Measurements from ENCODE around the gene XPOT. TPM values are rescaled to one million over a fixed set of nuclear protein-coding genes. Genes with fewer than 3 reads are reported as not detected.

XPOT gene
- total and polyA plus RNA-seq, 2 of the 4 experiments (the other 2 are of a cell fraction): 40.9 to 80.8 TPM

DNA sequence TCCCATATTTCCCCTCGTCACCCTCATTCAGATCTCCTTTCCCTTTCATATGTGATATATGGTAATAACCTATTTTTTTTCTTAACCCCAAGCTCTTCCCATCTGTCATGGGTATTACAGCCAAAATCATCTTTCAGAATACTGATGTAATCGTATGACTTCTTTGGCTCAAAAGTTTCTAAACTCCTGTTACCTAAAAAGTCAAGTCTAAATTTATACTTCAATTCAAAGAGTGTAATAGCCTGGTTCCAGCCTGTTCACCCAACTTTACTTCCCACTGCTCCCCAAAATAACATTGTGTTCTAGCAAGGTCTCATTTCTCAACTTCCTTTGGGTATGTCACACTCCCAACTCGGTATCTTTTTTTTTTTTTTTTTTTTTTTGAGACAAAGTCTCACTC, 96.2 kb downstream of the XPOT start:
- Histone ChIP-seq H3K9me1 (ENCODE audit: insufficient read depth, low read length) (no peaks in the 10 kb centered on the region), H4K8ac (ENCODE audit: low read depth in 2 of 2, low read length in 2 of 2) (no peak overlapping the region), H2BK20ac (ENCODE audit: low read depth, low read length) (no peak overlapping the region), H2BK5ac (ENCODE audit: low read depth, low read length, poor library complexity, severe bottlenecking) (no peak overlapping the region), H2AFZ (replicated peaks; ENCODE audit: low read length, poor library complexity) (no peak overlapping the region), H4K91ac (ENCODE audit: insufficient read depth, low read depth, low read length) (no peak overlapping the region), H3K27ac (ENCODE audit: insufficient read depth, low read length) (no peak overlapping the region), H3K4me2 (ENCODE audit: low read depth, low read length) (no peak overlapping the region), H3K36me3 (ENCODE audit: control insufficient read depth, insufficient read depth, low read length) (peaks cover 18% of the 10 kb centered on the region), H2BK120ac (ENCODE audit: low read depth, low read length) (no peak overlapping the region), H3K4me1 (ENCODE audit: control insufficient read depth, insufficient read depth, low read length) (no peaks in the 10 kb centered on the region), H2BK15ac (ENCODE audit: low read depth, low read length) (no peak overlapping the region), H3K56ac (ENCODE audit: extremely low read depth, insufficient read depth, low read length) (no peak overlapping the region), H3K14ac (replicated peaks; ENCODE audit: low read depth, low read length) (no peak overlapping the region), H2AK5ac (ENCODE audit: low read depth, low read length) (no peak overlapping the region), H3K9ac (ENCODE audit: low read depth, low read length) (no peak overlapping the region), H3K79me1 (ENCODE audit: low read depth in 1 of 2, low read length in 2 of 2) (no peaks in the 10 kb centered on the region; a peak in 1 of 4 replicates), H3K4ac (ENCODE audit: low read depth, low read length) (no peak overlapping the region), H3K9me3 (ENCODE audit: control insufficient read depth, insufficient read depth, low read length) (no peaks in the 10 kb centered on the region), H2AK9ac (replicated peaks; ENCODE audit: low read depth, low read length, poor library complexity) (no peak overlapping the region), H3K18ac (ENCODE audit: low read depth, low read length) (no peak overlapping the region), H3K23ac (ENCODE audit: low read depth, low read length) (no peak overlapping the region), H3K27me3 (ENCODE audit: control insufficient read depth, insufficient read depth, low read length) (no peaks in the 10 kb centered on the region), H3K4me3 (ENCODE audit: insufficient read depth, low read depth, low read length) (no peak overlapping the region), H4K5ac (ENCODE audit: low read depth, low read length) (no peak overlapping the region), H4K20me1 (ENCODE audit: insufficient read depth, low read length) (no peaks in the 10 kb centered on the region)
- CTCF ChIA-PET: no interaction called here
- TF ChIP-seq MXI1 (IDR thresholded peaks at IDR 0.05; ENCODE audit: borderline replicate concordance, low read depth, low read length): no peak
- TF ChIP-seq, protein P1, sequence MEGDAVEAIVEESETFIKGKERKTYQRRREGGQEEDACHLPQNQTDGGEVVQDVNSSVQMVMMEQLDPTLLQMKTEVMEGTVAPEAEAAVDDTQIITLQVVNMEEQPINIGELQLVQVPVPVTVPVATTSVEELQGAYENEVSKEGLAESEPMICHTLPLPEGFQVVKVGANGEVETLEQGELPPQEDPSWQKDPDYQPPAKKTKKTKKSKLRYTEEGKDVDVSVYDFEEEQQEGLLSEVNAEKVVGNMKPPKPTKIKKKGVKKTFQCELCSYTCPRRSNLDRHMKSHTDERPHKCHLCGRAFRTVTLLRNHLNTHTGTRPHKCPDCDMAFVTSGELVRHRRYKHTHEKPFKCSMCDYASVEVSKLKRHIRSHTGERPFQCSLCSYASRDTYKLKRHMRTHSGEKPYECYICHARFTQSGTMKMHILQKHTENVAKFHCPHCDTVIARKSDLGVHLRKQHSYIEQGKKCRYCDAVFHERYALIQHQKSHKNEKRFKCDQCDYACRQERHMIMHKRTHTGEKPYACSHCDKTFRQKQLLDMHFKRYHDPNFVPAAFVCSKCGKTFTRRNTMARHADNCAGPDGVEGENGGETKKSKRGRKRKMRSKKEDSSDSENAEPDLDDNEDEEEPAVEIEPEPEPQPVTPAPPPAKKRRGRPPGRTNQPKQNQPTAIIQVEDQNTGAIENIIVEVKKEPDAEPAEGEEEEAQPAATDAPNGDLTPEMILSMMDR (conservative IDR thresholded peaks at IDR 0.05; ENCODE audit: low read depth, low read length): no peak
- no peak for TF ChIP-seq BHLHE40 (IDR thresholded peaks at IDR 0.05; ENCODE audit: low read depth, low read length)
- no peak for TF ChIP-seq MAZ (IDR thresholded peaks at IDR 0.05; ENCODE audit: borderline replicate concordance, low read depth, low read length)
- no peak for TF ChIP-seq RFX5 (IDR thresholded peaks at IDR 0.05; ENCODE audit: low read depth, low read length)
- dilution Hi-C loops (cut with HindIII; ENCODE audit: low sequenced_read_pairs, unreplicated experiment): no loop called here
- 100% methylated on average over 1 of the region's 3 CpGs for WGBS, 2 experiments (ENCODE audit: extremely low coverage in 2 of 2, insufficient read length in 1 of 2)
- POLR2A ChIA-PET (ENCODE audit: unreplicated experiment): no interaction called here
- DNase-seq (no peak), ATAC-seq (ENCODE audit: low read depth) (no peak)
- no TSS peak for BruUV-seq (replicated peaks)
- in situ Hi-C loops (cut with MboI; ENCODE audit: low sequenced_read_pairs): no loop called here
- intact Hi-C loops (cut with micrococcal nuclease): no loop called here

Small RNAs within 50 kb of the gene (microRNA-seq; reads per million reads assigned to microRNA genes)
- gene RF01210 (ENCODE audit: insufficient read depth, insufficient read length): not detected

Small RNAs within 50 kb of the gene (small RNA-seq; reads per million reads assigned to genes)
- 0 reads per million in 5 experiments for gene RF01210

Other genes with a start within 250 kb of the XPOT start
- gene KICS2, start 182.1 kb upstream of the XPOT start, total RNA-seq (2012; rRNA removed): 5.6 and 6.1 TPM in 2 replicates
- 2.3 and 2.4 TPM in 2 replicates for gene KICS2, start 182.1 kb upstream of the XPOT start, polyA plus RNA-seq (2012; rRNA removed)
- gene C12orf56, start 13.6 kb upstream of the XPOT start, total RNA-seq (2012; rRNA removed): not detected in 2 replicates
- 0.09 TPM in 1 of 2 replicates, not detected in the other for gene C12orf56, start 13.6 kb upstream of the XPOT start, polyA plus RNA-seq (2012; rRNA removed)
- 9.9 and 25.3 TPM in 2 replicates for gene TBK1, start 47.7 kb downstream of the XPOT start, total RNA-seq (2012; rRNA removed)
- gene TBK1, start 47.7 kb downstream of the XPOT start, polyA plus RNA-seq (2012; rRNA removed): 7.8 and 11.6 TPM in 2 replicates
- 21.4 and 39.3 TPM in 2 replicates for gene RASSF3, start 206.1 kb downstream of the XPOT start, total RNA-seq (2012; rRNA removed)
- gene RASSF3, start 206.1 kb downstream of the XPOT start, polyA plus RNA-seq (2012; rRNA removed): 14.2 and 18.7 TPM in 2 replicates